HL-60 (cell line): ENCODE measurements around the gene SYTL2.

Experiments used
- POLR2AphosphoS5 ChIP-seq: IDR thresholded peaks from 2 replicates; pipeline ENCODE4 v1.6.1; 2012; ENCODE audit warnings: low read depth
- TF ChIP-seq, protein P1 (sequence below): IDR thresholded peaks from one replicate; pipeline ENCODE4 v1.5.1; 2011; ENCODE audit warnings: low read length, control low read depth, inconsistent platforms; ENCODE audit not compliant: insufficient read depth
- TF ChIP-seq, protein P2 (sequence below): IDR thresholded peaks from 2 replicates; pipeline ENCODE4 v1.6.1; 2012; ENCODE audit warnings: low read depth; ENCODE audit not compliant: insufficient replicate concordance

DNA sequence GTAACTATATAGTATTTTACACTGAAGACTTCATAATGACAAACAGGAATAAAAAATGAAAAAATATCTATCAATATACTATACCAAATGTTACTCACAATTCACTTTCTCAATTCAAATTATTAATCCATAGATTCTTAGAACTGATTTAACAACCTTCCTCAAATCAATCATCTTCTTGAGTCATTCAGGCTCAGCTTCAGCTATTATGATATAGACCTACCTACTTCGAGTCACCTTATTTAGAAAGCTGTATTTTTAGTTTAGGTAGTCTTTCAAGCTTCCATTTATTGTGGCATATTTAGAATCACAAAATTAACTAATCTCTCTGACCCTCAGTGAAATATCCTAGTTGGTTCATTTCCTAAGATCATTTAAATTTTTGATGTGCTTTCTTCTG, 154.2 kb downstream of the SYTL2 start:
- TF ChIP-seq, protein P1, sequence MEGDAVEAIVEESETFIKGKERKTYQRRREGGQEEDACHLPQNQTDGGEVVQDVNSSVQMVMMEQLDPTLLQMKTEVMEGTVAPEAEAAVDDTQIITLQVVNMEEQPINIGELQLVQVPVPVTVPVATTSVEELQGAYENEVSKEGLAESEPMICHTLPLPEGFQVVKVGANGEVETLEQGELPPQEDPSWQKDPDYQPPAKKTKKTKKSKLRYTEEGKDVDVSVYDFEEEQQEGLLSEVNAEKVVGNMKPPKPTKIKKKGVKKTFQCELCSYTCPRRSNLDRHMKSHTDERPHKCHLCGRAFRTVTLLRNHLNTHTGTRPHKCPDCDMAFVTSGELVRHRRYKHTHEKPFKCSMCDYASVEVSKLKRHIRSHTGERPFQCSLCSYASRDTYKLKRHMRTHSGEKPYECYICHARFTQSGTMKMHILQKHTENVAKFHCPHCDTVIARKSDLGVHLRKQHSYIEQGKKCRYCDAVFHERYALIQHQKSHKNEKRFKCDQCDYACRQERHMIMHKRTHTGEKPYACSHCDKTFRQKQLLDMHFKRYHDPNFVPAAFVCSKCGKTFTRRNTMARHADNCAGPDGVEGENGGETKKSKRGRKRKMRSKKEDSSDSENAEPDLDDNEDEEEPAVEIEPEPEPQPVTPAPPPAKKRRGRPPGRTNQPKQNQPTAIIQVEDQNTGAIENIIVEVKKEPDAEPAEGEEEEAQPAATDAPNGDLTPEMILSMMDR, result no peak
- TF ChIP-seq POLR2AphosphoS5, result no peak; the same call in 1 of the 2 replicates
- TF ChIP-seq, protein P2, sequence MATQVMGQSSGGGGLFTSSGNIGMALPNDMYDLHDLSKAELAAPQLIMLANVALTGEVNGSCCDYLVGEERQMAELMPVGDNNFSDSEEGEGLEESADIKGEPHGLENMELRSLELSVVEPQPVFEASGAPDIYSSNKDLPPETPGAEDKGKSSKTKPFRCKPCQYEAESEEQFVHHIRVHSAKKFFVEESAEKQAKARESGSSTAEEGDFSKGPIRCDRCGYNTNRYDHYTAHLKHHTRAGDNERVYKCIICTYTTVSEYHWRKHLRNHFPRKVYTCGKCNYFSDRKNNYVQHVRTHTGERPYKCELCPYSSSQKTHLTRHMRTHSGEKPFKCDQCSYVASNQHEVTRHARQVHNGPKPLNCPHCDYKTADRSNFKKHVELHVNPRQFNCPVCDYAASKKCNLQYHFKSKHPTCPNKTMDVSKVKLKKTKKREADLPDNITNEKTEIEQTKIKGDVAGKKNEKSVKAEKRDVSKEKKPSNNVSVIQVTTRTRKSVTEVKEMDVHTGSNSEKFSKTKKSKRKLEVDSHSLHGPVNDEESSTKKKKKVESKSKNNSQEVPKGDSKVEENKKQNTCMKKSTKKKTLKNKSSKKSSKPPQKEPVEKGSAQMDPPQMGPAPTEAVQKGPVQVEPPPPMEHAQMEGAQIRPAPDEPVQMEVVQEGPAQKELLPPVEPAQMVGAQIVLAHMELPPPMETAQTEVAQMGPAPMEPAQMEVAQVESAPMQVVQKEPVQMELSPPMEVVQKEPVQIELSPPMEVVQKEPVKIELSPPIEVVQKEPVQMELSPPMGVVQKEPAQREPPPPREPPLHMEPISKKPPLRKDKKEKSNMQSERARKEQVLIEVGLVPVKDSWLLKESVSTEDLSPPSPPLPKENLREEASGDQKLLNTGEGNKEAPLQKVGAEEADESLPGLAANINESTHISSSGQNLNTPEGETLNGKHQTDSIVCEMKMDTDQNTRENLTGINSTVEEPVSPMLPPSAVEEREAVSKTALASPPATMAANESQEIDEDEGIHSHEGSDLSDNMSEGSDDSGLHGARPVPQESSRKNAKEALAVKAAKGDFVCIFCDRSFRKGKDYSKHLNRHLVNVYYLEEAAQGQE, result no peak
